ENCODE data around the gene MAS1.

DNA sequence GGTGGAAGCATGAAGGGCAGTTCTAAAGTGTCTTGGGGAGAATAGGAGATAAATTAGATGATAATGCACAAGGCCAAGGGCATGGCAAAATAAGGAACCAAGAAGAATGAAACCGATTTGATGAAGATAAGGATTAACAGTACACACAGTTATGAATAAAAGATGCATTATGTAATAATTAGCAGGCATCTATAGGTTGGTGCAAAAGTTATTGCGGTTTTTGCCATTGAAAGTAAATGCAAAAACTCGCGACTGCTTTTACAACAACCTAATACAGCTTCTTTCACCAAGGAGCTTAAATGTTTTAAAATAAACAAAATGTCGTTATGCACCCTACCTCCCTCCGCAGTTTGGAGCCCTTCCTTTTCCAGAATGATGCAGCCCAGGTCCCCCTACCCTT, 29.0 kb downstream of the MAS1 start:
- no peak for TF ChIP-seq PPARA (CRISPR knock-in tag; IDR thresholded peaks at IDR 0.05; ENCODE audit: borderline replicate concordance)
- TF ChIP-seq ZC3H10 (CRISPR knock-in tag; IDR thresholded peaks at IDR 0.05): no peak
- no peak for TF ChIP-seq ZFP3 (CRISPR knock-in tag; IDR thresholded peaks at IDR 0.05)
